Medulla oblongata (tissue), 1 donor: ENCODE data around the gene ANGPTL3.
"Not testable (repeated sequence)": the region's sequence is repeated elsewhere in the genome, so short reads cannot be mapped to it uniquely, and the experiment has no call there.

Experiments used
- DNase-seq: peaks from one replicate; pipeline ENCODE4 v3.0.0-alpha.2; 2015; ENCODE audit errors: extremely low spot score

Gene ANGPTL3

DNA sequence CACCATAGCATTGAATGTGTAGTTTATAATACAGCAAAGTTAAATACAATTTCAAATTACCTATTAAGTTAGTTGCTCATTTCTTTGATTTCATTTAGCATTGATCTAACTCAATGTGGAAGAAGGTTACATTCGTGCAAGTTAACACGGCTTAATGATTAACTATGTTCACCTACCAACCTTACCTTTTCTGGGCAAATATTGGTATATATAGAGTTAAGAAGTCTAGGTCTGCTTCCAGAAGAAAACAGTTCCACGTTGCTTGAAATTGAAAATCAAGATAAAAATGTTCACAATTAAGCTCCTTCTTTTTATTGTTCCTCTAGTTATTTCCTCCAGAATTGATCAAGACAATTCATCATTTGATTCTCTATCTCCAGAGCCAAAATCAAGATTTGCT lies at the start of gene ANGPTL3:
Gene ANGPTL3 (plus strand): TSS at position 240 of the 400 bp plus-strand sequence. CDS start 47 bp downstream, at position 287.
- no peak for DNase-seq

DNA sequence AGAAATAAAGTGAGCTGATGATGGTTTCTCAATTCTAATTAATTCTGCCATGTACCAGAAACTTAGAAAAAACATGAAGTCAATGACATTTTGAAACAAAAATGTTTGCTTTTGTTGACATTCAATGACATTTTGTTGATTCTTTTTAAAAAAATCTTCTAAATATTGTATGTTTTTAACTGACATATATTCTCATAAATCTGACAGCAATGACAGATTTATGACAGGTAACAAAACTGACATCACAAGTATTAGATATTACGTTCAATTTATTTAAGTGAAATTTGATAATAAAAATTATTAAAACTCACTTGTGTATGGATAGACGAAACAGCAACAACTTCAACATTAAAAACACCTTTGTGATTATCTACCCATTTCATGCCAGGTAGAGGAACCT lies 36.0 kb upstream of the ANGPTL3 start:
- DNase-seq = no peak

- DNase-seq = not testable (repeated sequence)
Measured at GRCh38 chr1:62567182-62567581, 30.1 kb upstream of the ANGPTL3 start.

DNA sequence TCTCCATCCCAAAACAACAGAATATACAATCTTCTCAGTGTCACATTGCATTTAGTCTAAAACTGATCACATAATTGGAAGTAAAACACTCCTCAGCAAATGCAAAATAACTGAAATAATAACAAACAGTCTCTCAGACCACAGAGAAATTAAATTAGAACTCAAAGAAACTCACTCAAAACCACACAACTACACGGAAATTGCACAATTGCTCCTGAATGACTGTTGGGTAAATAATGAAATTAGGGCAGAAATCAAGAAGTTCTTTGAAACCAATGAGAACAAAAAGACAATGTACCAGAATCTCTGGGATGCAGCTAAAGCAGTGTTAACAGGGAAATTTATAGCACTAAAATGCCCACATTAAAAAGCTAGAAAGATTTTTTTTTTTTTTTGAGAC lies 29.4 kb upstream of the ANGPTL3 start:
- DNase-seq = not testable (repeated sequence)

DNA sequence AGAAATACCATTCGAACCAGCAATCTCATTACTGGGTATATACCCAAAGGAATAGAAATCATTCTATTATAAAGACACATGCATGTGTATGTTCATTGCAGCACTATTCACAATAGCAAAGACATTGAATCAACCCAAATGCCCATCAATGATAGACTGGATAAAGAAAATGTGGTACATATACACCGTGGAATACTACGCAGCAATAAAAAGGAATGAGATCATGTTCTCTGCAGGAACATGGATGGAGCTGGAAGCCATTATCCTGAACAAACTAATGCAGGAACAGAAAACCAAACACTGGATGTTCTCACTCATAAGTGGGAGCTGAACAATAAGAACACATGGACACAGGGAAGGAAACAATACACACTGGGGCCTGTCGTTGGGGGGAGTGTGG lies 25.8 kb upstream of the ANGPTL3 start:
- not testable (repeated sequence) for DNase-seq

GRCh38 chr1:62572476-62572875 lies 24.8 kb upstream of the ANGPTL3 start:
- DNase-seq = no peak

- DNase-seq = no peak
Measured at GRCh38 chr1:62573675-62574074, 23.6 kb upstream of the ANGPTL3 start.

GRCh38 chr1:62585469-62586155 lies 11.7 kb upstream of the ANGPTL3 start:
- no peak for DNase-seq

- no peak for DNase-seq
Measured at GRCh38 chr1:62588000-62588399, 9.3 kb upstream of the ANGPTL3 start.

GRCh38 chr1:62589321-62589720 lies 8.0 kb upstream of the ANGPTL3 start:
- DNase-seq = no peak

- DNase-seq = no peak
Measured at GRCh38 chr1:62590255-62590969, 6.9 kb upstream of the ANGPTL3 start.

GRCh38 chr1:62590970-62591368 lies 6.4 kb upstream of the ANGPTL3 start:
- DNase-seq = no peak

DNA sequence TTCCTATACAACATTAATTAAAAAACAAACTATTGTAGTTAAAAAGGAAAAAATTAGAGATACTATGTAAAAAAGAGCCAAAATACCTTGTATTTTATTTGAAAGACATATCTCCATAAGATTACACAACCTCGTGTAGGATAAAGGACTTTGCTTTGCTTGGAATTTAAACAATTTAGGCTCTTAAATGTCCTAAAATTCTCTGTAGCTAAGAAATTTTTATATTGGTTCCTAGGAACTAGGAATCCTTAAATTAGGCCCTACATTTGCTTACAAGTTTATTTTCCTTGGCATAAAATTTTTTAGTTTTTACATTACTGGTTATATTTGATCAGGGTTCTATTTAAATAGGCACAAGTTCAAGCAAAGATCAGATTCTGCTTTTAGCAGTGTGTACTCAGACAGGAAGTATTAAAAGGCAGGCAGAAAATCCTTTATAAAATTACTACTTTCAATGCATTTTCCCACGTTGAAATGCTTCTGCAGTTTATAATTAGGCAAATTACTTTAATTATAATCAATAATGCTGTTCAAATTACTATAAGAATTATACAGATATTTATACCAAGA lies 3.4 kb upstream of the ANGPTL3 start:
- no peak for DNase-seq

DNA sequence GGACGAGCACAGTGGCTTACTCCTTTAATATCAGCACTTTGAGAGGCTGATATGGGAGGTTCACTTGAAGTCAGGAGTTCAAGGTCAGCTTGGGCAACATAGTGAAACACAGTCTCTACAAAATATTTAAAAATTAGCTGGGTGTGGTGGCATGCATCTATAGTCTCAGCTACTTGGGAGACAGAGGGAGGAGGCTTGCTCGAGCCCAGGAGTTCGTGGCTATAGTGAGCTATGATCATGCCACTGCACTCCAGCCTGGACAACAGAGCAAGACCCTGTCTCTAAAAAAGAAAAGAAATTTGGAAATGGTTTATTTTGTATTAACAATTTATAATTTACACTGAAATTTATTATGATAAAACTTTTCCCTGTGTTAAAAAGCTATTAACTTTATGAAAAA lies 1.7 kb upstream of the ANGPTL3 start:
- DNase-seq = no peak

DNA sequence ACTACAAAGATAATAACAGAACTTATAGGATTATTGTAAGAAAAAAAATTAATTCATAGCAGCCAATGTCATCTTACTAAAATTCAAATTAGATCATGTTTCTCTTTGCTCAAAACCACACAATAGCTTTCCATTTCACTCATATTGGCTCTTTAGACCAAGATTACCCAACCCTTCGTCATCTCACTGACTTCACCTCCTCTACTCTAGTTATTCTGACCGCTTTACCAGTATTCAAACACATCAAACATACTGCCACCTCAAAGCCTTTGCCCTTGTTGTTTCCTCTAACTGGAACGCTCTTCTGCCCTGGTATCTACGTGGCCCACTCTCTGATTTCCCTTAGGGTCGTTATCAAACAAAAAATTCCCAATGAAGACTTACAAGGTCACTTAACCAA lies 1.7 kb downstream of the ANGPTL3 start:
- no peak for DNase-seq

GRCh38 chr1:62601457-62601856 lies 4.1 kb downstream of the ANGPTL3 start:
- no peak for DNase-seq

GRCh38 chr1:62608905-62609304 lies 11.6 kb downstream of the ANGPTL3 start:
- DNase-seq = no peak

DNA sequence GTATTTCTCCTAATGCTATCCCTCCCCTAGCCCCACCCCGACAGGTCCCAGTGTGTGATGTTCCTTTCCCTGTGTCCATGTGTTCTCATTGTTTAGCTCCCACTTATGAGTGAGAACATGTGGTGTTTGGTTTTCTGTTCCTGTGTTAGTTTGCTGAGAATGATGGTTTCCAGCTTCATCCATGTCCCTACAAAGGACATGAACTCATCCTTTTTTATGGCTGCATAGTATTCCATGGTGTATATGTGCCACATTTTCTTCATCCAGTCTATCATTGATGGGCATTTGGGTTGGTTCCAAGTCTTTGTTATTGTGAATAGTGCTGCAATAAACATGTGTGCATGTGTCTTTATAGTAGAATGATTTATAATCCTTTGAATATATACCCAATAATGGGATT lies 13.3 kb downstream of the ANGPTL3 start:
- not testable (repeated sequence) for DNase-seq

- DNase-seq = no peak
Measured at GRCh38 chr1:62612770-62613169, 15.4 kb downstream of the ANGPTL3 start.

- DNase-seq = no peak
Measured at GRCh38 chr1:62613325-62613727, 16.0 kb downstream of the ANGPTL3 start.

DNA sequence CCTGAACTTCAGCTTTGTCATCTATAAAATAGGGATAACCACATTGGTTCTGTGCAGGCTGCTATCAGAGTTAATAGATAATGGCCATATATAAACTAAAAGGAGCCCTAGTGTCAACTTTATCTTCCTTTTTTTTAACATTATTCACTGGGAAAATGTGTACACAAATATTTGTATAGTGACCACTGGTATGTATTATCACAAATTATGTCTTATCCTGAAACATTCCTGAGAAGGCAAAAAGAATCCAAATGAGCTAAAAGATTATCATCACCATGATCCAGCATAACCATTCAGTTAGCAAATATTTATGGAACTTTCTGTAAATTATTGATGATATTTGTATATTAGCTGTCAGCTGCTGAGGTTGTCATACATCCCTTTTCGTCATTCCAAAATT lies 16.6 kb downstream of the ANGPTL3 start:
- DNase-seq = no peak

GRCh38 chr1:62621907-62622306 lies 24.6 kb downstream of the ANGPTL3 start:
- peak; percentile 5 for DNase-seq

GRCh38 chr1:62625415-62625814 lies 28.1 kb downstream of the ANGPTL3 start:
- DNase-seq = no peak
